Thymus (tissue), 11 donors: ENCODE measurements around the gene CRTC1. TPM values are rescaled to one million over a fixed set of nuclear protein-coding genes. Genes with fewer than 3 reads are reported as not detected.

Source experiments
- DNase-seq, 9 donors: peaks; one replicate each; pipeline ENCODE4 v3.0.0-alpha.2; 2013; ENCODE audit warnings: low spot score in 9 of 9, low read depth in 6 of 9, missing footprints in 1 of 9
- H3K27ac ChIP-seq, 2 donors: one replicate each; pipeline ENCODE4 v1.5.1; 2013; ENCODE audit warnings: control low read depth in 1 of 2, low read depth in 1 of 2, low read length in 1 of 2, mild to moderate bottlenecking in 1 of 2, moderate library complexity in 1 of 2
- H3K27me3 ChIP-seq, 2 donors: one replicate each; pipeline ENCODE4 v1.5.1; 2013; ENCODE audit warnings: low read length in 1 of 2; ENCODE audit not compliant: control insufficient read depth in 2 of 2, insufficient read depth in 1 of 2
- H3K36me3 ChIP-seq, 2 donors: one replicate each; pipeline ENCODE4 v1.5.1; 2013; ENCODE audit warnings: low read length in 1 of 2, mild to moderate bottlenecking in 1 of 2, moderate library complexity in 1 of 2; ENCODE audit not compliant: control insufficient read depth in 2 of 2, insufficient read depth in 2 of 2
- H3K4me1 ChIP-seq, 2 donors: one replicate each; pipeline ENCODE4 v1.5.1; 2013; ENCODE audit warnings: low read length in 2 of 2; ENCODE audit not compliant: control insufficient read depth in 2 of 2, insufficient read depth in 2 of 2
- H3K4me3 ChIP-seq, 2 donors: one replicate each; pipeline ENCODE4 v1.5.1; 2013; ENCODE audit warnings: low read length in 2 of 2, control low read depth in 1 of 2, mild to moderate bottlenecking in 1 of 2
- H3K9me3 ChIP-seq, 2 donors: one replicate each; pipeline ENCODE4 v1.5.1; 2013; ENCODE audit warnings: low read length in 1 of 2, mild to moderate bottlenecking in 1 of 2; ENCODE audit not compliant: control insufficient read depth in 2 of 2, insufficient read depth in 1 of 2
- WGBS: extraction: QIAGEN DNeasy Blood & Tissue Kit; methylation state at CpG from one replicate; pipeline ENCODE4 v1.1.7; 2013; 5-methylcytosine and 5-hydroxymethylcytosine counted together
- polyA plus RNA-seq: library from polyadenylated mRNA; stranded (reverse); fragments of 200-250 nt; gene quantifications from one replicate; pipeline ENCODE4 v1.2.3, GENCODE V29; 2013
- total RNA-seq: library from RNA; stranded (reverse); fragments of 120-200 nt; gene quantifications from one replicate; pipeline ENCODE4 v1.2.4, GENCODE V29; 2013
- donor health status: healthy.

The CRTC1 gene
- total and polyA plus RNA-seq, 2 donors, result 1.2 to 9.7 TPM

DNA sequence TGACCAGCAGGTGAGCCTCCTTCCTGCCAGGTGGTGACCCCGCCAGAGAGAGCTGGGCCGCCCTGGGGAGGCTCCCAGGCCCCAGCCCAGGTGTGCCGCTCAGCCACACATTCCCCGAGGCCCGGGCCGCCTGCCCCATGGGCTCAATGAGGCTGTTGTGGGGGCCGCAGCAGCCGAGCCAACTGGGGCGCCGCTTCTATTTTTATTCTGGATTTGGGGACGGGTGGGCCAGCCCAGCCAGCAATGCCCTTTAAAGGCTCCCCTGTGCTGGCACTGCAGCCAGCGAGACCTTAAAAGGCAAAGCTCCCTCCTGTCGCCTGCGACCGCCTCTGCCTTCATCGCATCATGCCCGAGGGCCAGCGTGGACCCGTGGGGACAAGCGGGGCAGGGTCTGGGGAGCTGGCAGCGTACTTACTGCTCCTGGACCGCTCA lies 17.7 kb upstream of the CRTC1 start:
- no peaks in the 10 kb centered on the region for H3K9me3 ChIP-seq
- H3K4me1 ChIP-seq, result peaks cover 3 to 8% of the 10 kb centered on the region in 2 donors
- H3K27me3 ChIP-seq, result no peaks in the 10 kb centered on the region
- H3K27ac ChIP-seq, result no peak overlapping the region
- H3K4me3 ChIP-seq, result no peak overlapping the region
- H3K36me3 ChIP-seq, result peaks cover 19 to 34% of the 10 kb centered on the region in 2 donors
- 97% methylated on average over 22 of the region's 22 CpGs for WGBS
- no peak for DNase-seq

DNA sequence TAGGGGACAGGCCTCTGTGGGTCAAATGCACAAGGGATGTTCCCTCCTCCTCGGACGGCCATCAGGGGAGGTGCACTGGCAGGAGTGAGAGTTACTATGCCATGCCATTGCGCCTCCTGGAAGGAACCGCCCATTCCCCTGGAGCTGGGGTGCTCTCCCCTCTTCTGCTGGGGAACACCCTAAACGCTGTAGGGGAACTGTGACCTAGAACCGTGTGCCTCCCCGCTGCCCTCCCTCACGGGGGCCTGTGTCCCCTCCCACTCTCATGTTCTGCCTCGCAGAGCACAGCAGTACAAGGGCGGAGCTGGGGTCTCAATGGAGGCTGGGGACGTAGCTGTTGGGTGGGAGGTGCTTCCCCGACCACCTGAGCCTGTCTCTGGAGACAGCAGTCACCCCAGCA lies 17.2 kb upstream of the CRTC1 start:
- WGBS, result 94% methylated on average over 12 of the region's 12 CpGs
- H3K27me3 ChIP-seq, result no peaks in the 10 kb centered on the region
- no peak overlapping the region for H3K27ac ChIP-seq
- no peaks in the 10 kb centered on the region for H3K9me3 ChIP-seq
- peaks cover 19 to 34% of the 10 kb centered on the region in 2 donors for H3K36me3 ChIP-seq
- no peak for DNase-seq
- peaks cover 3 to 8% of the 10 kb centered on the region in 2 donors for H3K4me1 ChIP-seq
- no peak overlapping the region for H3K4me3 ChIP-seq

DNA sequence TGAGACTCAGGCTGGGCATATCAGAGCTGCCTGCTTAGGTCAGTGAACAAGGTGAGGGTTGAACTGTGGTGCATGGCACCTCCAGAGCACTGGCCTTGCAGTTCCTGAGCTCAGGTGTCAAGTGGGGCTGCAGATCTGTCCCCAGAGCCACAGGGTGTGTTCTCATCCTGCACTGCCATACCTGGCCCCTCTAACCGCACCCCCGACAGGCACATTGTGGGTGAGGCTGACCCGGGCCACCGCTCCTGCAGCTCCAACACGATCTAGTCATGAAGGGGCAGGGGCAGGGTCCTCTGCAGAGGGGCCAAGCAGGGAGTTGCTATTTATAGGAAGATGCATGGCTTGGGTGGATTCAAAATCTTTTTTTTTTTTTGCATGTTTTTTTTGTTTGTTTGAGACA lies 16.7 kb upstream of the CRTC1 start:
- peaks cover 3 to 8% of the 10 kb centered on the region in 2 donors for H3K4me1 ChIP-seq
- 95% methylated on average over 5 of the region's 5 CpGs for WGBS
- H3K27ac ChIP-seq, result no peak overlapping the region

DNA sequence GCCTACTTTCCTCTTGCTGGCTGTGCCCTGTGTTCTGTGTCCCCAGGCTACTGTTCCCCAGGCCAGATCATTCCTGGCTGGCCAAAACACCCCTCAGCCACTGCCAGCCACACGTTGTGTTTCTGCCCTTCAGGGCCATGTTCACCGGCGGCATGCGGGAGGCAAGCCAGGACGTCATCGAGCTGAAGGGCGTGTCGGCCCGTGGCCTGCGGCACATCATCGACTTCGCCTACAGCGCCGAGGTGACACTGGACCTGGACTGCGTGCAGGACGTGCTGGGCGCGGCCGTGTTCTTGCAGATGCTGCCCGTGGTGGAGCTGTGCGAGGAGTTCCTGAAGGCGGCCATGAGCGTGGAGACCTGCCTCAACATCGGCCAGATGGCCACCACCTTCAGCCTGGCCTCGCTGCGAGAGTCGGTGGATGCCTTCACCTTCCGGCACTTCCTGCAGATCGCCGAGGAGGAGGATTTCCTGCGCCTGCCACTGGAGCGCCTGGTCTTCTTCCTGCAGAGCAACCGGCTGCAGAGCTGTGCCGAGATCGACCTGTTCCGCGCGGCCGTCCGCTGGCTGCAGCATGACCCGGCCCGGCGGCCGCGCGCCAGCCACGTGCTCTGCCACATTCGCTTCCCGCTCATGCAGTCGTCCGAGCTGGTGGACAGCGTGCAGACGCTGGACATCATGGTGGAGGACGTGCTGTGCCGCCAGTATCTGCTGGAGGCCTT lies 15.8 kb upstream of the CRTC1 start:
- DNase-seq, result no peak
- peaks cover 19 to 42% of the 10 kb centered on the region in 2 donors for H3K36me3 ChIP-seq
- H3K4me1 ChIP-seq, result peaks cover 3 to 8% of the 10 kb centered on the region in 2 donors

More for the DNA sequence above, 16.7 kb upstream of the CRTC1 start:
- no peak for DNase-seq
- H3K9me3 ChIP-seq, result no peaks in the 10 kb centered on the region
- H3K36me3 ChIP-seq, result peaks cover 19 to 36% of the 10 kb centered on the region in 2 donors
- no peak overlapping the region for H3K4me3 ChIP-seq
- H3K27me3 ChIP-seq, result no peaks in the 10 kb centered on the region

DNA sequence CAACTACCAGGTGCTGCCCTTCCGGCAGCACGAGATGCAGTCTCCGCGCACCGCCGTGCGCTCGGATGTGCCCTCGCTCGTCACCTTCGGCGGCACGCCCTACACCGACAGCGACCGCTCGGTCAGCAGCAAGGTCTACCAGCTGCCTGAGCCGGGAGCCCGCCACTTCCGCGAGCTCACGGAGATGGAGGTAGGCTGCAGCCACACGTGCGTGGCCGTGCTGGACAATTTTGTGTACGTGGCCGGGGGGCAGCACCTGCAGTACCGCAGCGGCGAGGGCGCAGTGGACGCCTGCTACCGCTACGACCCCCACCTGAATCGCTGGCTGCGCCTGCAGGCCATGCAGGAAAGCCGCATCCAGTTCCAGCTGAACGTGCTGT lies 15.2 kb upstream of the CRTC1 start:
- Histone ChIP-seq H3K4me1 (peaks cover 3 to 8% of the 10 kb centered on the region in 2 donors), H3K4me3 (no peak overlapping the region), H3K27me3 (no peaks in the 10 kb centered on the region), H3K36me3 (peaks cover 19 to 42% of the 10 kb centered on the region in 2 donors), H3K9me3 (no peaks in the 10 kb centered on the region), H3K27ac (no peak overlapping the region)
- 99% methylated on average over 38 of the region's 38 CpGs for WGBS
- no peak for DNase-seq

More for the DNA sequence above, 15.8 kb upstream of the CRTC1 start:
- Histone ChIP-seq H3K27ac (no peak overlapping the region), H3K9me3 (no peaks in the 10 kb centered on the region), H3K4me3 (no peak overlapping the region), H3K27me3 (no peaks in the 10 kb centered on the region)
- 99% methylated on average over 55 of the region's 55 CpGs for WGBS

DNA sequence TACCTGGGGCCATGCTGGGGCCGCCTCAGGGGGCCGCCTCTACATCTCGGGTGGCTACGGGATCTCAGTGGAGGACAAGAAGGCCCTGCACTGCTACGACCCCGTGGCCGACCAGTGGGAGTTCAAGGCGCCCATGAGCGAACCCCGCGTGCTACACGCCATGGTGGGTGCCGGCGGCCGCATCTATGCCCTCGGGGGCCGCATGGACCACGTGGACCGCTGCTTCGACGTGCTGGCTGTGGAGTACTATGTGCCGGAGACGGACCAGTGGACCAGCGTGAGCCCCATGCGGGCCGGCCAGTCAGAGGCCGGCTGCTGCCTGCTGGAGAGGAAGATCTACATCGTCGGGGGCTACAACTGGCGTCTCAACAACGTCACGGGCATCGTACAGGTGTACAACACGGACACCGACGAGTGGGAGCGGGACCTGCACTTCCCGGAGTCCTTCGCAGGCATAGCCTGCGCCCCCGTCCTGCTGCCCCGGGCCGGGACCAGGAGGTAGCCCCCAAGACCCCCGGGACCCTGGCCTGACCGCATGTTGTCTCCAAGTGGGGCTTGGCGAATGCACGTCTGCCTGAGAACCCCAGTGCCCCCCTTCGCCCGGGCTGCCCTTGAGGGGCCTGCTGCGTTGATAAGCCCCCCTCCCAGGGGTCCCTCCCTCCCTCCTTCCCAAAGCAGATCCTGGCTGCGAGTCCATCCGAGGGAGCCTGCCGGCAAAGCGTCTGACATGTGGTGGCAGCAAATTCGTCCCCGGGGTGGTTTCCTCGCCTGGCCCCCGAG lies 14.5 kb upstream of the CRTC1 start:
- no peak for DNase-seq
- peaks cover 3 to 4% of the 10 kb centered on the region in 2 donors for H3K4me1 ChIP-seq

DNA sequence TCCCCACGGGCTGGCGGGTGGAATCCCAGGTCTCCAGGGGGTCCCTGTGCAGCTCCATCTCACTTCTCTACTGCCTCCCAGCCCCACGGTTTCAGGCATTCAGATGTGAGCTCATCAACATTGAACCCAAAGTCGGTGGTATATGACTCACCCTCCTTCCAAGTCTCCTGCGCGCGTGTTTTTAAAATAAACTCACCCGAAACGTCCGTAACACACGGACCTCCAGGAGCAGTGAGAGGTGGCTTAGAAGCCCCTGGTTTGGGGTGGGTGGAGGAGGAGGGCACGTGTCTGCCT lies 14.0 kb upstream of the CRTC1 start:
- Histone ChIP-seq H3K4me3 (no peak overlapping the region), H3K9me3 (no peaks in the 10 kb centered on the region), H3K36me3 (peaks cover 19 to 42% of the 10 kb centered on the region in 2 donors), H3K27me3 (no peaks in the 10 kb centered on the region), H3K4me1 (no peaks in the 10 kb centered on the region), H3K27ac (no peak overlapping the region)
- DNase-seq, result no peak
- whole genome bisulfite sequencing, result 98% methylated on average over 12 of the region's 12 CpGs

More for the DNA sequence above, 14.5 kb upstream of the CRTC1 start:
- Histone ChIP-seq H3K36me3 (peaks cover 19 to 42% of the 10 kb centered on the region in 2 donors), H3K27me3 (no peaks in the 10 kb centered on the region), H3K9me3 (no peaks in the 10 kb centered on the region), H3K4me3 (no peak overlapping the region), H3K27ac (no peak overlapping the region)
- WGBS, result 98% methylated on average over 58 of the region's 58 CpGs

DNA sequence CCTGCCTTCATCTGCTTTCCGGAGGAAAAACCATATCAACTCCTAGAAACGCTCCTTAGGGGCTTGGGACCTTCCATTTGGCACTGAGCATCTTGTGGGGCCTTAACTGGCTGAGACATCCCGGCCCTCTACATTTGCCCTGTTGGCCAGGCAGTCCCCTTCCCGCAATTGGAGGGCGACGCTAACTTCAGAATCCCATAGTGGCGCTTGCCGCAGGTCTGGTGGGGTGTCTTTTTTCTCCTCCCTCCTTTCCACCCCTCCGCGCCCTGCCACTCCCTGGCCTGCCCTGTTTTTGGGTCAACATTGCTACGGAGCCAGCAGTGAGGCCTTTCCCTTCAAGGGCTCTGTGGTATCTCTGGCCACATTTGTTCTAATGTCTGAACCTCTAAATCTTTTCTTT lies 13.6 kb upstream of the CRTC1 start:
- 98% methylated on average over 11 of the region's 11 CpGs for WGBS
- DNase-seq, result no peak
- Histone ChIP-seq H3K36me3 (peaks cover 19 to 42% of the 10 kb centered on the region in 2 donors), H3K4me3 (no peak overlapping the region), H3K4me1 (no peaks in the 10 kb centered on the region), H3K27ac (no peak overlapping the region), H3K27me3 (no peaks in the 10 kb centered on the region), H3K9me3 (no peaks in the 10 kb centered on the region)

DNA sequence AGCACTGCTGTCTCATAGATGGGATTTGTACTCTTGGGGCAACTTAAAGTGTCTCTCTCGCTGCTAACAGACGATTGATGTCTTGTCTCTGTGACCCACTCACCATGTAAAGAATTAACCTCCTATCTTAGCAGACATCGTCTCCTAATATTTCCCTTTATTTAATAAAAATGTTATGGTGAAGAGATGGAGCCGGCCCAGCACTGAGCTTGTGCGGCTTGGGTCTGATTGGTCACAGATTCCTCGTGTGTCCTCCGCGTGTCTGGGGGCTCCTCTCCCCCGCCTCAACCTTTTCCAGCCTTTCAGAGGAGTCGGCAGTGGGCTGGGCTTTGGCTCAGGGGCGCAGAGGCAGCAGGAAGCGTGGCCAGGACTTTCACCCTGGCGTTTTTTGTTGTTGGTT lies 13.2 kb upstream of the CRTC1 start:
- H3K27me3 ChIP-seq, result no peaks in the 10 kb centered on the region
- H3K36me3 ChIP-seq, result peaks cover 18 to 42% of the 10 kb centered on the region in 2 donors
- WGBS, result 95% methylated on average over 13 of the region's 13 CpGs
- no peak for DNase-seq
- no peaks in the 10 kb centered on the region for H3K9me3 ChIP-seq
- no peak overlapping the region for H3K27ac ChIP-seq
- H3K4me3 ChIP-seq, result no peak overlapping the region
- no peaks in the 10 kb centered on the region for H3K4me1 ChIP-seq
